ENCODE data around the gene POU5F1.

GRCh38 chr6:31173406-31173805 is 2.9 kb upstream of the POU5F1 start:
- TF ChIP-seq CTCF (IDR thresholded peaks at IDR 0.05): no peak
- no peak for TF ChIP-seq POLR2A (IDR thresholded peaks at IDR 0.05)
